Measurements from ENCODE around the gene ARID5B. TPM values are rescaled to one million over a fixed set of nuclear protein-coding genes. Genes with fewer than 3 reads are reported as not detected.
A peak's percentile ranks its signal among the peaks of the same experiment; 100 is the strongest.

ARID5B gene
- total RNA-seq, 1 donor from 2014 or later: 0.62 TPM

GRCh38 chr10:62021978-62022802, 120.7 kb downstream of the ARID5B start:
- TF ChIP-seq, protein P1, sequence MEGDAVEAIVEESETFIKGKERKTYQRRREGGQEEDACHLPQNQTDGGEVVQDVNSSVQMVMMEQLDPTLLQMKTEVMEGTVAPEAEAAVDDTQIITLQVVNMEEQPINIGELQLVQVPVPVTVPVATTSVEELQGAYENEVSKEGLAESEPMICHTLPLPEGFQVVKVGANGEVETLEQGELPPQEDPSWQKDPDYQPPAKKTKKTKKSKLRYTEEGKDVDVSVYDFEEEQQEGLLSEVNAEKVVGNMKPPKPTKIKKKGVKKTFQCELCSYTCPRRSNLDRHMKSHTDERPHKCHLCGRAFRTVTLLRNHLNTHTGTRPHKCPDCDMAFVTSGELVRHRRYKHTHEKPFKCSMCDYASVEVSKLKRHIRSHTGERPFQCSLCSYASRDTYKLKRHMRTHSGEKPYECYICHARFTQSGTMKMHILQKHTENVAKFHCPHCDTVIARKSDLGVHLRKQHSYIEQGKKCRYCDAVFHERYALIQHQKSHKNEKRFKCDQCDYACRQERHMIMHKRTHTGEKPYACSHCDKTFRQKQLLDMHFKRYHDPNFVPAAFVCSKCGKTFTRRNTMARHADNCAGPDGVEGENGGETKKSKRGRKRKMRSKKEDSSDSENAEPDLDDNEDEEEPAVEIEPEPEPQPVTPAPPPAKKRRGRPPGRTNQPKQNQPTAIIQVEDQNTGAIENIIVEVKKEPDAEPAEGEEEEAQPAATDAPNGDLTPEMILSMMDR (IDR thresholded peaks at IDR 0.05; ENCODE audit: unreplicated experiment): no peak
- peak overlapping the region; percentile 7 for H3K27ac Mint-ChIP-seq (ENCODE audit: unreplicated experiment)

DNA sequence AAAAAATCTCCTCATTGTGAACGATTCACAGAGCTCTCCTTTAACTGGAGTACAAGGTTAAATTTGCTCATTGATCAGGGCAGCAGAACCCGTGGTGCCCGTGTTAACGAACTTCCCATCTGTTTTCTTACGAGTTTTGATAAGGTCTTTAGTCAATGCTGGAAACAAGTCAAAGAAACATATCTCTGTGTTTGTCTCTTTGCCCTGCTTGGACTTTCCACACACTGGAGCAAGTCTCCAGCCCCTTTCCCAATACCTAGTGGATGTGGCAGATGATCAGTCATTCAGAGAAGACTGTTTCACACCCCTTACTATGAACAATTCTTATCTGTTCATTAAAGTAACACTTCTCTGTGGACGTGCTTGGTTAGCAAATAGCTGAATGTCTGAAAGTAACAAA, 121.3 kb downstream of the ARID5B start:
- peaks cover 3% of the 10 kb centered on the region for H3K27me3 Mint-ChIP-seq (ENCODE audit: unreplicated experiment)
- TF ChIP-seq, protein P1 (IDR thresholded peaks at IDR 0.05; ENCODE audit: unreplicated experiment): no peak
- H3K9me3 Mint-ChIP-seq (ENCODE audit: unreplicated experiment): no peaks in the 10 kb centered on the region
- peak overlapping the region; percentile 7 for H3K27ac Mint-ChIP-seq (ENCODE audit: unreplicated experiment)
- no peak overlapping the region for H3K4me3 Mint-ChIP-seq (ENCODE audit: unreplicated experiment)
- no peaks in the 10 kb centered on the region for H3K36me3 Mint-ChIP-seq (ENCODE audit: low read depth, unreplicated experiment)
- no peak for DNase-seq (ENCODE audit: low spot score)
- peaks cover 4% of the 10 kb centered on the region for H3K4me1 Mint-ChIP-seq (ENCODE audit: unreplicated experiment)

More at GRCh38 chr10:62021978-62022802, 120.7 kb downstream of the ARID5B start:
- Mint-ChIP-seq H3K4me3 (ENCODE audit: unreplicated experiment) (no peak overlapping the region), H3K27me3 (ENCODE audit: unreplicated experiment) (no peaks in the 10 kb centered on the region), H3K9me3 (ENCODE audit: unreplicated experiment) (no peaks in the 10 kb centered on the region), H3K4me1 (ENCODE audit: unreplicated experiment) (peaks cover 4% of the 10 kb centered on the region), H3K36me3 (ENCODE audit: low read depth, unreplicated experiment) (no peaks in the 10 kb centered on the region)
- DNase-seq (ENCODE audit: low spot score): no peak

DNA sequence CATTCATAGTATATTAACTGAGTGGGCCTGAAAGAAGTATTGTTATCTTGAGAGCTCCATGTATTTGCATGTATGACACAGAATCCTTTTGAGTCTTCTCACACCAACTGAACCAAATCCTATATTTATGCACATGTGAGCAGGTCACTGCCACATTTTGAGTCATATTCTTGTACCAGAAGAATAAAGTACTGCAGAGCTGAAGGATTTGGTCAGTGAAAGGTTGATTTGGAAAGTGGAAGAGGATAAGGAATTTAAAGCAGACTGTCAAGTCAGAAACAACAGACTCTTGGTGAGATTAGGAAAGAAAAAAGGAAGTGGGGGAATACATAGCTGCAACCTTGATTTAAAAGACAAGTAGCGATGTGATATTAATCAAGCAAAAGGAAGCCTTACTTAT, 121.8 kb downstream of the ARID5B start:
- DNase-seq (ENCODE audit: low spot score): no peak
- H3K4me3 Mint-ChIP-seq (ENCODE audit: unreplicated experiment): no peak overlapping the region
- H3K27me3 Mint-ChIP-seq (ENCODE audit: unreplicated experiment): peaks cover 3% of the 10 kb centered on the region
- TF ChIP-seq, protein P1 (IDR thresholded peaks at IDR 0.05; ENCODE audit: unreplicated experiment): no peak
- H3K9me3 Mint-ChIP-seq (ENCODE audit: unreplicated experiment): no peaks in the 10 kb centered on the region
- peaks cover 4% of the 10 kb centered on the region for H3K4me1 Mint-ChIP-seq (ENCODE audit: unreplicated experiment)
- H3K27ac Mint-ChIP-seq (ENCODE audit: unreplicated experiment): no peak overlapping the region
- H3K36me3 Mint-ChIP-seq (ENCODE audit: low read depth, unreplicated experiment): no peaks in the 10 kb centered on the region

- no peak overlapping the region for H3K4me3 Mint-ChIP-seq (ENCODE audit: unreplicated experiment)
- no peaks in the 10 kb centered on the region for H3K36me3 Mint-ChIP-seq (ENCODE audit: low read depth, unreplicated experiment)
- no peak overlapping the region for H3K27ac Mint-ChIP-seq (ENCODE audit: unreplicated experiment)
- TF ChIP-seq, protein P1 (IDR thresholded peaks at IDR 0.05; ENCODE audit: unreplicated experiment): no peak
- no peak for DNase-seq (ENCODE audit: low spot score)
- no peaks in the 10 kb centered on the region for H3K9me3 Mint-ChIP-seq (ENCODE audit: unreplicated experiment)
- H3K27me3 Mint-ChIP-seq (ENCODE audit: unreplicated experiment): peaks cover 3% of the 10 kb centered on the region
- peaks cover 4% of the 10 kb centered on the region for H3K4me1 Mint-ChIP-seq (ENCODE audit: unreplicated experiment)
Observed at GRCh38 chr10:62024026-62024701, 122.7 kb downstream of the ARID5B start.

Data from endothelial cell (in vitro differentiated cells).